Measurements from ENCODE around the gene MBOAT1.
"Not testable (repeated sequence)": the region's sequence is repeated elsewhere in the genome, so short reads cannot be mapped to it uniquely, and the experiment has no call there.

MBOAT1 gene

DNA sequence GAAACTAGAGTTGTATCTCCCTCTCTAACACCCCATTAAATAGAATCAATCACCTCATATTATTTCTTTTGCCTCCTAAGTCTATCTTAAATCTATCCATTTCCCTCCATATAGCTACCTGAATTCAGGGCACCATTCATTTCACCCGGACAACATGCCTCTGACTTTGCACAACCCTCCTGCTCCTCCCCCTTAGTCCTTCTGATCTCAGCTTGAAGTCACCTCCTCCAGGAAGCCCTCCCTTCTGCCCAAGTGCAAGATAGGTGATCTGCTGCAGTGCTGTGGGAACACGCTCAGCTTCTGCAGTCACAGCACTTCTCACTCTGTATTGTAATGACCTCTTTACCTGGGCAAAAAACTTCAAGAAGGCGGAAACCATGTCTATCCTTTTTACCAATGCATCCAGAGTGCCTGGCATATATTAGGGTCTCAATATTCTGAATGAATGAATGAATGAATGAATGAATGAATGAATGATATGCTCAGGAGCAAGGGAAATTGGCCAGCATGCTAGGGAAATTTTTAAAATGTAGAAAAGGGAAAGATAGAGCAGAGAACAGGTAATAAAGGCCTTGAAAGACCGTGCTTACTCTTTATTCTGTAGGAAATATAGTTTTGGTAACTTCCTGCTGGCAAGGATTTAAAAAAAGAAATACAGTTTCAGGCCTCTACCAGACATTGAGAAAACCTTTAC lies 41.7 kb downstream of the MBOAT1 start:
- no peak for DNase-seq (ENCODE audit: low spot score)

- DNase-seq (ENCODE audit: low spot score): no peak
Observed at GRCh38 chr6:20169786-20170185, 42.5 kb downstream of the MBOAT1 start.

DNA sequence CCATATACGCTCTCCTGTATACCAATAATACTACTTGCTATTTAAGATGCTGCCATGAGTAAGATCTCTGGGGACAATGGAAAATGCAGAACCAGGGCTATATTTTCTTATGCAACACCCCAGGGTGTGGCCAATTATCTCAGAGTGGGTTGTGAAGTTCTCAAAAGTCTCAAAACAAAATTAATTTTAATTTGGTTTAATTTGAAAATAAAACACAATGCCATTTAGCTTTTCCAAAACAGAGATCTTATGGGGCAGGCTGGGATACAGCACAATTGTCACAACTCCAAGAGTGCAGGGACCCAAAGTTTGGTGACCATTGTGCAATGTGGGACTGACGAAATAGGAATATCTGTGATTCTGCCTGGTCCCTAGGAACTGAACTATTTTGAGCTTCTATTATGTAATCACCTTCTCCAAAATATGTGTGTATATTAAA lies 43.1 kb downstream of the MBOAT1 start:
- DNase-seq (ENCODE audit: low spot score): no peak

- DNase-seq (ENCODE audit: low spot score): no peak
Observed at GRCh38 chr6:20168690-20169089, 43.6 kb downstream of the MBOAT1 start.

- DNase-seq (ENCODE audit: low spot score): no peak
Observed at GRCh38 chr6:20167601-20168000, 44.7 kb downstream of the MBOAT1 start.

- DNase-seq (ENCODE audit: low spot score): no peak
Observed at GRCh38 chr6:20166210-20166609, 46.1 kb downstream of the MBOAT1 start.

DNA sequence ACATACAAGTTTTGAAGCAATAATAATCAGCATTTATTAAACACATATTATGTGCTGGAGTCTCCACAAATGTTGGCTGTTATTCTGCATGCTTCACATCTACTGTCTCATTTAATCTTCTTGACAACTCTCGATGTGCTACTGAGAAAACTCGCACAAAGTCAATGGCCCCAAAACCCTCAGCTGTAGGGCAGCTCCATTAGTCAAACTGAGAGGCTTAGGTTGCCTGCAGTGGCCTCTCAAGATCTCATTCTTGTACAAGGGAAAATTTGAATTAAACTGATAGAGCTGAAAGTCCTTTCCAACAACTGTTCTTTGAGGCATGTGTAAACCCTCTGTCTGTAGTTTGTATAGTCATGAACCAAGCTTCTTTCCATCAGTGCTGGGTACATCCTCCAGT lies 49.8 kb downstream of the MBOAT1 start:
- DNase-seq (ENCODE audit: low spot score): no peak

GRCh38 chr6:20160541-20161283 lies 51.6 kb downstream of the MBOAT1 start:
- no peak for DNase-seq (ENCODE audit: low spot score)

DNA sequence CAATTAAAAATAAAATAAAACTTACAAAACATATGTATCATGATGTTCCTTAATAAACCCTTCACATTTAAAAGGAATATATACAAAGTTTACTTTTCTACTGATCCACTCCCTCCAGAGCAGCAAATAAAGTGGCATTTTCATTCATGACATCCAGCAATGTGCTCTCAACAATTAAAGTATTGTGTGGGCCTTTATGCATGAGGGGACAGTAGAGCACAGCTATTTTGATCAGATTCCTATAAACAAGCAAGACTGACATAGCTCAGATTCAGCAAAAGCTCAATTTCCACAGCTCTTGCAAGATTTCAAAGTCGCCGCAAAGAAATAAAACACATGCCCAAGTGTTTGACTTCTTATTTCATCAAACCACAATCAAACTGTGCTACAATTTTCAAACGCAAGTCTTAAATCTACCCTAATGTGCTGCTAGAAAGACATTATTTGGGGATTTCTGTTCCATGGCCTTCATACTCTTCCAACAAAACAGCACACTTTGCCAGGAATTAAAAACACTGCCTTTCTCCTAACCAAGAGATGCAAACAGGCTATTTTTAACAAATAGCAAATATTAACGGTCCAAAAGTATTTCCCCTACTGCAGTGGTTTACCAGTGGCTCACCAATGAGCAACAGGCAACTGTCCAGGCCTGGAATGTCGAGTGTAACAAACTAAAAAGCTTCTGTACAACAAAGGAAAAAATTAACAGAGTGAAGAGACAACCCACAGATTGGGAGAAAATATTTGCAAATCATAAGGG lies 52.3 kb downstream of the MBOAT1 start:
- DNase-seq (ENCODE audit: low spot score): no peak

GRCh38 chr6:20159098-20159497 lies 53.2 kb downstream of the MBOAT1 start:
- no peak for DNase-seq (ENCODE audit: low spot score)

GRCh38 chr6:20158676-20159075 lies 53.6 kb downstream of the MBOAT1 start:
- no peak for DNase-seq (ENCODE audit: low spot score)

DNA sequence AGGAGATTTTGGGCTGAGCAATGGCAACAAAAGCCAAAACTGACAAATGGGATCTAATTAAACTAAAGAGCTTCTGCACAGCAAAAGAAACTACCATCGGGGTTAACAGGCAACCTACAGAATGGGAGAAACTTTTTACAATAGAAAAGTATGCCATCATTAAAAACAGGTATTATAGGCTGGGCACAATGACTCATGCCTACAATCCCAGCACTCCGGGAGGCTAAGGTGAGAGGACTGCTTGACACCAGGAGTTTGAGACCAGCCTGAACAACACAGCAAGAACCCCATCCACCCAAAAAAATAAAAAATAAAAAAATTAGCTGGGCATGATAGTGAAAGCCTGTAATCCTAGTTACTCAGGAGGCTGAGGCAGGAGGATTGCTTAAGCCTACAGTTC lies 55.4 kb downstream of the MBOAT1 start:
- no peak for DNase-seq (ENCODE audit: low spot score)

- no peak for DNase-seq (ENCODE audit: low spot score)
Observed at GRCh38 chr6:20154753-20155152, 57.5 kb downstream of the MBOAT1 start.

DNA sequence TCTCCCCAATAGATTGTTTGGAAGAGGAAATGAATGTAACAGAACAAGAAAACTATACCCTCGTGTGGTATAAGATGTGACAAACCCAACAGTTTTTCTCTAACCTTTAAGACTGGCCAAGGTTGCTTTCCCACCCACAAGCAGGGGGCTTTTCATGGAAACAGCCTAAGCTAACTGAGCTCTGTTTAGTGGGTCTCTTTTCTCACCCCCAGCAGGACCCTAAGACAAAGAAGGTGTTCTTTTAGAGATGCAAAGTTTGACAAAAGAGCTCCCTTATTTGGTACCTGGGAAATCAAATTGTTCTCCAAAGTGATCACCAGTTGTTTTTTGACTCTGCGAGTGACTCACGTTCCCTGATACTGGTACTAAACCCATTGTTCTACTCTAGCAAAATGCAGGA lies 59.1 kb downstream of the MBOAT1 start:
- no peak for DNase-seq (ENCODE audit: low spot score)

DNA sequence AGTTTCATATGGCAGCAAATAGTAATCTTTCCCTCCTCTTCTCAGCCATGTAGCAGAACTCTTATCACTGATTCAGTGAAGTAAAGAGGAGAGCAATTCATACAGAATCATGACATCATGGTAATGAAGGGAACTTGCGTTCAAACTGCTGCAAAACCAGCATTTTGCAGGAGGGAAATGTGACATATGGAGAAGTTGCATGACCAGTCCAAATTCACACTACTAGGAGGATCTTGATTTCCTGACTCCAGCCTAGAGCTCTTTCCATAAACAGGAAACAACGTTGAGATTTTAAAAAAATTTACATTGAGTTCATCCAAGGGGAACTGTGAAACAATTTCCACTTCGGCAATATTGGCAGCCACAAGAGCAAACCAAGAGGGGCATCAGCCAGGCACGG lies 63.8 kb downstream of the MBOAT1 start:
- DNase-seq (ENCODE audit: low spot score): no peak

DNA sequence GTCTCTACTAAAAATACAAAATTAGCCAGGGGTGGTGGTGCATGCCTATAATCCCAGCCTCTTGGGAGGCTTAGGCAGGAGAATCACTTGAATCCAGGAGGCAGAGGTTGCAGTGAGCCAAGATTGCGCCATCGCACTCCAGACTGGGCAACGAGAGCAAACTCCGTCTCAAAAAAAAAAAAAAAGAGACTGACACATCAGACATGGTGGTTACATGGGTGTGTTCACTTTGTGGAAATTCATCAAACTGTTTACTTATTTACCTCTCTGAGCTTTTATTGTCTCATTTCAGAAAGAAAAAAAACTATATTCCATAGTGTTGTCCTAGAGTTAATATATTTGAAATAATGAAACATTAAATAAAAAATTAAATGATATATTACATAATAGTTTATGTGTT lies 64.8 kb downstream of the MBOAT1 start:
- DNase-seq (ENCODE audit: low spot score): no peak

GRCh38 chr6:20146831-20147230 lies 65.4 kb downstream of the MBOAT1 start:
- not testable (repeated sequence) for DNase-seq (ENCODE audit: low spot score)

GRCh38 chr6:20146291-20146690 lies 66.0 kb downstream of the MBOAT1 start:
- no peak for DNase-seq (ENCODE audit: low spot score)

- no peak for DNase-seq (ENCODE audit: low spot score)
Observed at GRCh38 chr6:20142866-20143265, 69.4 kb downstream of the MBOAT1 start.

DNA sequence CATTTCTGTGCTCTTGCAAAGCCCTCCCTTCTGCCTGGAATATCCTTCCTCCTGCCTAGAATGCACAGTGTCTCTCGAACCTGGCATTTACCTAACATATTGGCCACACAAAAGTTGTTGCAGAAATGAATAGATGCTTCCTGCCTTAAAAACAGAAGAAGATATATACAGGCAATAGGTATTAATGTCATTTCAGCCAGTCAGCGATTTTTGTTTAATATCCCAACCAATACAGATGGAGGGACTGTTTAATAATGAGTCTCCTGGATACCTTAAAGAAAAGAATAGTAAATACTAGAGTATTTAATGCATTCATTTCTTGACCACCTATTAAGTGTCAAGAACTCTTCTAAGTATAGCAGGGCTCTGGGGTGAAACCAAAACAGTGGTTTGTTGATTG lies 70.3 kb downstream of the MBOAT1 start:
- DNase-seq (ENCODE audit: low spot score): no peak

DNA sequence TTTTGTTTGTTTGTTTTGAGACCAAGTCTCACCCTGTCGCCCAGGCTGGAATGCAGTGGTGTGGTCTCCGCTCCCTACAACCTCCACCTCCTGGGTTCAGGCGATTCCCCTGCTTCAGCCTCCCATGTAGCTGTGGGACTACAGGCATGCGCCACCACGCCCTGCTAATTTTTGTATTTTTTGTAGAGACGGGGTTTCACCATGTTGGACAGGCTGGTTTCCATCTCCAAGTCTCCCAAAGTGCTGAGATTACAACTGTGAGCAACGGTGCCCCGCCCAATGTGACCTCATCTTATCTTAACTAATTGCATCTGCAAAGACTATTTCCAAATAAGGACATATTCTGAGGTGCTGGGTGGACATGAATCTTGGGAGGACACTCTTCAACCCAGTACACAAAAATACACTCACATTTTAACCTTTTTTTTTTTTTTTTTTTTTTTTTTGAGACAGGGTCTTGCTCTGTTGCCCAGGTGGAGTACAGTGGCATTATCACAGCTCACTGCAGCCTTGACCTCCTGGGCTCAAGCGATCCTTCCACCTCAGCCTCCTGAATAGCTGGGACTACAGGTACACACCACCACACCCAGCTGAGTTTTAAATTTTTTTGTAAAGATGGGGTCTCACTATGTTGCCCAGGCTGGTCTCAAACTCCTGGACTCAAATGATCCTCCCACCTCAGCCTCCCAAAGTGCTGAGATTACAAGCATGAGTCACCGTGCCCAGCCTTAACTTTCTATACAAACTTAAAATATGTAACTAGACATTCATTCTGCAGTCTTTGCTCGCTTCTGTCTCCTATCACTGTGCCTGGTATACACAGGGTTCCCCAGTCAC lies 72.9 kb downstream of the MBOAT1 start:
- DNase-seq (ENCODE audit: low spot score): not testable (repeated sequence)

DNA sequence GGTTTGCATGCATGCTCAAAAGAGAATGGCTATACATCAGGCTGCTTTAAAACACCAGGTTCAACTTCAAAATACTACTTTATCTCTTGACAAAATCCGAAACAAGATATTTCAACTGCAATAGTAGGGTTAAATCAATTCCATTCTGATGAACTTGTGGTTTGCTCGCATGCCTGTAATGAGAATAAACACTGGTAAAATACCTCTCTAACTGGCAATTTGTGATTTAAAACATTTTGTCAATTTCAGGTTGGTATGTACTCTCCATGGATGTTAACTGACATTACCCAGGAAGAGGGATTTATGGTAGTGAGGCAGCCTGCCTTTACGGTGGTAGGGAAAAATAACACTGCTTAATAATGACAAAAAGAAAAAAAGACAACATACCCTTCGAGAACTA lies 74.4 kb downstream of the MBOAT1 start:
- no peak for DNase-seq (ENCODE audit: low spot score)
